NOMO-1 (cell line): Measurements from ENCODE around the gene TAPBP.
"Not testable (repeated sequence)": the region's sequence is repeated elsewhere in the genome, so short reads cannot be mapped to it uniquely, and the experiment has no call there.

Experiments used
- DNase-seq, 2 experiments: peaks; one replicate each; lab custom pipeline; 2025; ENCODE audit not compliant: unreplicated experiment in 2 of 2; lab: John Stamatoyannopoulos, UW

Gene TAPBP

DNA sequence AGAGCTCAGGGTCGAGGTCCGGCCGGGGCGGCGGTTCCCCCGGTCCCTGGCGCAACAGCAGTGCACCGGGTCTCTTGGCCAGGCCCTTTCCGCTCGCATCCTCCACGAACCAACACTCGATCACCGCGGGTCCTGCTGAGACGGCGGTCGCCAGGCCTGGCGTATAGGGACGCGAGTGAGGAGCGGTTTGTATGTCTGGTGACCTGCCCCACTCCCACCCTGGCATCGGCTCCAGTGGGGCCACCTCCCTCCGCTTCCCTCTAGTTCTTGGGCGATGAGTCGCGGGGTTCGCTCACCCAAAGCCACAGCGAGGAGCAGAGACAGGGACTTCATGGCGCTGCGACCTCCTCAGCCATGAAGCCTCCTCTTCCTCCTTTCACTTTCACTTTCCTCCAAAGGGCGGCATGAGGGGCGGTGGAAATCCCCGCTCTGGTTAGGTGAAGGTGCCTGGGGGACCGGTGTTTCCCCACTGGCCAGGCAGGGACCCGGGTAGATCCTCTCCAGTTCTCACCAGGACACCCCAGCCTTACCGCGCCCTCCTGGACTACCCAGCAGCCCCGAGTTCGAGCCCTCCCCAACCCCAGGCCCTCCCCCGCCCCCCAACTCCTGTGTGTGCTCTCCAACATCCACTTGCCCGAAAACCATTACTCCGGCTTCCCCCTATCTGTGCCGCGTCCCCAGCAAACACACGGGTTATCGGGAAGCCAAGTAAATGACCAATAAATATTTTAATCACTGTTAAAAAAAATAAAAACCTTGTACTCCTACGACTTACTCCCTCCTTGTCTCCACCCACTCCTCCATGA is at the start of gene TAPBP:
Gene TAPBP, minus strand, starts transcription at position 370 of the 806 bp plus-strand sequence. Its CDS starts 37 bp downstream, at position 333.
- peak; percentile 48 to 57 for DNase-seq

GRCh38 chr6:33363486-33363885 is 49.6 kb upstream of the TAPBP start:
- DNase-seq, result not testable (repeated sequence)

DNA sequence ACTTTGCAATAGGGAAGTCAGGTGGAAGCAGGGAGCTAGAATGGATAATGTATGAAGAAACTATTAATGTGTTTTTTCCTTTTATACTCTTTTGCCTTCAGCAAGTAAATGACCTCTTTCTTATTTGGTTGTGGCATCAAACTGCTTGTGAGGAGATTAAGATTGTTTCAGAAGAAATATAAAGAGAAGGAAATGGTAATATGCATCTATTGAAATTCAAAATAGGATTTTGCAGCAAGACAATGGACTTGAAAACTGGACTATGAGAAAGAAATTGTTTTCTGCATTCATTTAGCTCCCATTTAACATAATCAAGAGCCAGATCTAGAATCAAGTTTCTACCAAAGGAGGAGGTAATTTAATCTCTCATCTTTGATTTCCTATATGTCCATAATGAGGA is 45.5 kb upstream of the TAPBP start:
- DNase-seq, result no peak

DNA sequence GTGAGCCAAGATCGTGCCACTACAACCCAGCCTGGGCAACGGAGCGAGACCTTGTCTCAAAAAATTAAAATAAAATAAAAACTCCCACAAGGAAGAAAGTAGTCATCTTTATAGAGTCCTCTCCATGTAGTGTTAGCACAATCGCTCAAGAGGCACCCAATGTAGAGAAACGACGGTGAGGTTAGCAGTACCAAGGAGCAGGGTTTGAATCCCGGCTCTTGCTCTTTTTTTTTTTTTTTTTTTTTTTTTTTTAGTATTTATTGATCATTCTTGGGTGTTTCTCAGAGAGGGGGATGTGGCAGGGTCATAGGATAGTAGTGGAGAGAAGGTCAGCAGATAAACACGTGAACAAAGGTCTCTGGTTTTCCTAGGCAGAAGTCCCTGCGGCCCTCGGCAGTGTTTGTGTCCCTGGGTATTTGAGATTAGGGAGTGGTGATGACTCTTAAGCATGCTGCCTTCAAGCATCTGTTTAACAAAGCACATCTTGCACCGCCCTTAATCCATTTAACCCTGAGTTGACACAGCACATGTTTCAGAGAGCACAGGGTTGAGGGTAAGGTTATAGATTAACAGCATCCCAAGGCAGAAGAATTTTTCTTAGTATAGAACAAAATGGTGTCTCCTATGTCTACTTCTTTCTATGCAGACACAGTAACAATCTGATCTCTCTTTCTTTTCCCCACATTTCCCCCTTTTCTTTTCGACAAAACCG is 43.4 kb upstream of the TAPBP start:
- DNase-seq, result not testable (repeated sequence)

GRCh38 chr6:33356295-33356694 is 42.4 kb upstream of the TAPBP start:
- no peak for DNase-seq

DNA sequence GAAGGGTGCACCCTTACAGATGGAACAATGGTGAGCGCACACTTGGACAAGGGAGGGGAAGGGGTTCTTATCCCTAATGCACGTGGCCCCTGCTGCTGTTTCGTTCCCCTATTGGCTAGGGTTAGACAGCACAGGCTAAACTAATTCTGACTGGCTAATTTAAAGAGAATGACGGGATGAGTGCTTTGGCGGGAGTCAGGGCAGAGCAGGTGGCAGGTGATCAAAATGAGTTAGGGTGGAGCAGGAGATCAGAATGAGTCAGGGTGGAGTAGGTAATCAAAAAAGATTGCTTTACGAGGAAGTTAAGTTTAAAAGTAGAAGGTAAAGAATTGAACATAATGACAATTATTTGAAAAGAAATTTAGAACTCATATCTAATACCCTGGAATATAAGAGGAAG is 42.0 kb upstream of the TAPBP start:
- not testable (repeated sequence) for DNase-seq

- DNase-seq, result no peak
Measured at GRCh38 chr6:33347816-33348215, 33.9 kb upstream of the TAPBP start.

GRCh38 chr6:33346972-33347371 is 33.1 kb upstream of the TAPBP start:
- not testable (repeated sequence) for DNase-seq

DNA sequence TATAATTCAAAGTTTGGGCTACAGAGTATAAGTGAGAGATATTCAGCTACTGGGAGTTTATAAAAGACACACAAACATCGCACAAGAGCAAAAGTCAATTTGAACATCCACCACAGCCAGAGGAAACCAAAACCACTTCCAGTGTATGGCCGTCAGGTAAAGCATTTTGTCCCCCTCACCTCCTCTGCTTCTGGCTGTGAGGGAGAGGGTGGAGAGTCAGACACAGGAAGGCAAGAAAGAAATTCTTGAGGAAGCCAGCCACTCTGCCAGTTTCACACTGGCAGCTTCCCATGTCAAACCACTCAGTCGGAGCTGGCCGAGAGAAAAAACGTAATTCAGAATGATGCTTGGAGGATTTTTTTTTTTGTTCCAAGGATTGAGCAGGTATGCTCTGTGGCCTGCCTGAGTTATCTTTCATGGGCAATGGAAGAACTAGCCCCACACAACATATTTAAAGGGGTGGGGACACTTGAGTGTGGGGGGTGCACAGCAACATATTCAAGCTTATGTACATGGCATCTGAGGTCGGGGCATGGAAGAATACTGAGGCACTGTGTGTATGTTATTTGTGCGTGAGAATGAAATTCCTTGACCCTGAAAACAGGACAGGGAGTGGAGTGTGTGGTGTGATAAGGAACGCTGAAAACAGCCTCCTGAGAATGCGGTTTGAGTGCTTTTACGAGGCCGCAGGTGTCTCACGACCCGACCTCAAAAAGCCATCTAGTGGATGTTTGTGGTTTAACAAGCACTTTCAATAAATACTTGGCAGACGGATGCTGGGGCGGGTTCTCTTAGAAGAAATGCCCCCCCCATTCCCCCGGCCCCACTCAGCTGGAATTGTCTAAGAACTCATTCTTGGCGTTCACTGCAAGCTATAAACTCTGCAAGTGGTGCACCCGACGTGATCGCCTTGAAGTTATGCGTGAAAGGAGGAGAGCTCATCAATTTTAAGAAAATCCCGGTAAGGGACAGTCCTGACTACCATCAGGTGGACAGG is 31.1 kb upstream of the TAPBP start:
- DNase-seq, result peak; percentile 28 to 54

- no peak for DNase-seq
Measured at GRCh38 chr6:33343953-33344611, 30.2 kb upstream of the TAPBP start.

DNA sequence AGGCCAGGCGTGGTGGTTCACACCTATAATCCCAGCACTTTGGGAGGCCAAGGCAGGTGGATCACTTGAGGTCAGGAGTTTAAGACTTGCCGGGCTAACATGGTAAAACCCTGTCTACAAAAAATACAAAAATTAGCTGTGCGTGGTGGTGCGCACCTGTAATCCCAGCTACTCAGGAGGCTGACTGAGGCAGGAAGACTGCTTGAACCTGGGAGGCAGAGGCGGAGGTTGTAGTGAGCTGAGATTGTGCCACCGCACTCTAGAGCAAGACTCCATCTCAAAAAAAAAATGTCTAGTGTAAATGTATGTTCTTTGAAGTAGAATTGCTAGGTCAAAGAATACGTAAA is 29.7 kb upstream of the TAPBP start:
- DNase-seq, result not testable (repeated sequence)

DNA sequence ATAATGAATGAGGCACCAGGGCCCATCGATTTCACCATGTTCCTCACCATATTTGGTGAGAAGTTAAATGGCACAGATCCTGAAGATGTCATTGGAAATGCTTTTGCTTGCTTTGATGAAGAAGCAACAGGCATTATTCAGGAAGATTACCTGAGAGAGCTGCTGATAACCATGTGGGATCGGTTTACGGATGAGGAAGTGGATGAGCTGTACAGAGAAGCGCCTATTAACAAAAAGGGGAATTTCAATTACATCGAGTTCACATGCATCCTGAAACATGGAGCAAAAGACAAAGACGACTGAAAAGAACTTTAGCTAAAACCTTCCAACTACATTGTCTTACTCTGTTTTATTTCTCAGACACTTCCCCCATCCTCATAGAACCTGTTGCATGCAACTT is 25.3 kb upstream of the TAPBP start:
- no peak for DNase-seq

- DNase-seq, result no peak
Measured at GRCh38 chr6:33336495-33336894, 22.6 kb upstream of the TAPBP start.

GRCh38 chr6:33335916-33336315 is 22.0 kb upstream of the TAPBP start:
- no peak for DNase-seq

- DNase-seq, result no peak
Measured at GRCh38 chr6:33333666-33334065, 19.8 kb upstream of the TAPBP start.

- DNase-seq, result no peak
Measured at GRCh38 chr6:33330736-33331135, 16.9 kb upstream of the TAPBP start.

DNA sequence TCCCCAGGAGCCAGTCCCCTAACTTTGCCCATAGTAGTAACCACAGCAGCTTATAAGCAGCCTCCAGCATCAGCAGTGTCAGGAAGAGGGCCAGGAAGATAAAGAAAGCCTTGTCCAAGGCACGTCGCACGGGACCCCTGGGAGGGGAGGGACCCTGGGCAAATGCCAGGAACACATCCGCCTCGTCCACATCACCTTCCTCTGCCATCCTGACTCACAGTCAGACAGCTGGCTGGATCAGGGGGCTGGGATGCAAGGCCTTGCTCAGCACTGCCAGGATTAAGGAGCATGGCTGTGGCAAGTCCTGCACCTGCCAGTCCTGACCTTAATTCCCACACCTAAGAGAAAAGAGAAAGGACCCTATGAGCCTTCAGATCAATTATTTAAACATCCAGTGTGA is 15.2 kb upstream of the TAPBP start:
- DNase-seq, result no peak

- peak in 1 of 2 experiments; percentile 34 for DNase-seq
Measured at GRCh38 chr6:33324125-33324524, 10.2 kb upstream of the TAPBP start.

GRCh38 chr6:33323623-33323948 is 9.7 kb upstream of the TAPBP start:
- no peak for DNase-seq

- no peak for DNase-seq
Measured at GRCh38 chr6:33321227-33321626, 7.3 kb upstream of the TAPBP start.
